ENCODE data around the gene RDH5. TPM values are rescaled to one million over a fixed set of nuclear protein-coding genes. Genes with fewer than 3 reads are reported as not detected.
A peak's percentile ranks its signal among the peaks of the same experiment; 100 is the strongest.

Gene RDH5
- polyA plus RNA-seq, 4 donors, result 18.7 to 39.4 (median 30.1) TPM

DNA sequence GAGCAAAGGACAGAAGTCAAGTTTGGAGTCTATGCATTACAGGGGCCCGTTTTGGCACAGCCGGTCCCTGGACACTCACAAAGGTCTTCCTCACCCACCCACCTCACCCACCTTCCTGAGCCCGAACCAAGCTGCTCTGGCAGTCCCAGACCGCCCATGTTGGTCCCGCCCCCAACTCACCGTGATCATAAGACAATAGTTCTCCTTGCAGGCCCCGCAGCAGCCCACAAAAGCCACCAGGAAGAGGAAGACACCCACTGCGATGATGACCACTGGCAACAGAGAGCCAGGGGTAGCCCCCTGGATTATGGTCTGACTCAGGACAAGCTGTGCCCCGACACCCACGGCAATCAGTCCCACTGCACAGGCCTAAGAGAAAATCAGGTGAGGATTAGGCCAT, 6.8 kb downstream of the RDH5 start:
- no peak for DNase-seq (ENCODE audit: low read depth in 4 of 4, low spot score in 2 of 4)

DNA sequence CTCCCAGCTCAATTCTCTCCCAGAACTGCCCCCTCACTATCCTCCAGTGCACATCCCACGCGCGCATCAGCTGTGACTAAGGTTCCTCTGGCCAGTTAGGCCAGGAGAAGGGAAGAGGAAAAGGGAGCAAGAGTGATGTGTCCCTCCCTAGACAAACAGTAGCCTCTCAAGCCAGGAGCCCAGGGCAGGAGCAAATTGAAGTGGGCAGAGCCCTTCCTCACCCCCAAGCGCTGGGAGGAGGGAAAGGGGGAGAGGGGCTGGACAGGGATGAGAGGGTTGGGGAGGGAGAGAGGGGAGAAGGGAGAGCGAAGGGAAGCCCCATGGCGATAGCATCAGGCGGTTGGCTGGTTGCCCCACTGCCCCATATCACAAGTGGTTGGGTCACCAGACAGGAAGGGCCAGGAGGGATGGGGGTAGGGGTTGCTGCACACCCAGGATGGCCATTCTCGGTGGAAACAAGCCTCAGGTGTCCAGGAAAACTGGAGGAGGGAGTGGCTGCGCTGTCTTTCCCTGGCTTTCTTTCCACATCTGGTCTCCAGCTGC, 7.5 kb downstream of the RDH5 start:
- DNase-seq (ENCODE audit: low read depth in 4 of 4, low spot score in 2 of 4), result no peak

DNA sequence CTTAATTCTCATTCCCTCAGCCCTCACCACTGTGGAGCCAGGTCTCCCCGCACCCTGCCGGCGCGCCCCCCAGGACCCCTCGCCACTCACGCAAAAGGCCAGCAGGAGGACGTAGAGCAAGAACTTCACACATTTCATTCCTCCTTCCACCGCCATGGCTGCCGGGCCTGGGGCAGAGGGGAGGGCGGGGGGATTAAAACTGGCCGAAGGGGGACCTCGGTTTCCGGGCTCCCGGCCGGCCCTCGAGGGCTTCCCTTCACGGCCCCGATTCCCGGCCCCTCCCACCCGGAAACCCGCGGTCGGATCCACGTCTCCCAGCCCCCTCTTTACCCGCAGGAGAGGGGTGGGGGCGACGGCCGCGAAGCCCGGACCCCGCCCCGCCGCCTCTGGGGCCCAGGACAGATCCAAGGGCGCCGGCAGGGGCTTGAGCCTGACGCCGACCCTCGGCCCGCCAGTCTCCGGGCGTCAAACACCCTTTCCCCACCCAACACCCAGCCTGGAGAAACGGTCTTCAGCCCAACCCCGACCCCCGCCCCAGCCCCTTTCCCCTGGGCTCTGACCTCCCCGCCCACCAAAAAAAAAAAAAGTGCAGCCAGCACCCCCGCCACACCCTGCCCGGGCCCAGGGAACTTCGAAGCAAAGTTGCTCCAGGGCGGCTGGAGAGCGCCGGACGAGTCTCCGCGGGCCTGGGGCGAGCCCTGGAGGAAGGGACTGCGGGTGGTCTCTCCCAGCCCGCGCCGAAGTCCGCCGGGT, 8.2 kb downstream of the RDH5 start:
- DNase-seq (ENCODE audit: low read depth in 4 of 4, low spot score in 2 of 4), result no peak

DNA sequence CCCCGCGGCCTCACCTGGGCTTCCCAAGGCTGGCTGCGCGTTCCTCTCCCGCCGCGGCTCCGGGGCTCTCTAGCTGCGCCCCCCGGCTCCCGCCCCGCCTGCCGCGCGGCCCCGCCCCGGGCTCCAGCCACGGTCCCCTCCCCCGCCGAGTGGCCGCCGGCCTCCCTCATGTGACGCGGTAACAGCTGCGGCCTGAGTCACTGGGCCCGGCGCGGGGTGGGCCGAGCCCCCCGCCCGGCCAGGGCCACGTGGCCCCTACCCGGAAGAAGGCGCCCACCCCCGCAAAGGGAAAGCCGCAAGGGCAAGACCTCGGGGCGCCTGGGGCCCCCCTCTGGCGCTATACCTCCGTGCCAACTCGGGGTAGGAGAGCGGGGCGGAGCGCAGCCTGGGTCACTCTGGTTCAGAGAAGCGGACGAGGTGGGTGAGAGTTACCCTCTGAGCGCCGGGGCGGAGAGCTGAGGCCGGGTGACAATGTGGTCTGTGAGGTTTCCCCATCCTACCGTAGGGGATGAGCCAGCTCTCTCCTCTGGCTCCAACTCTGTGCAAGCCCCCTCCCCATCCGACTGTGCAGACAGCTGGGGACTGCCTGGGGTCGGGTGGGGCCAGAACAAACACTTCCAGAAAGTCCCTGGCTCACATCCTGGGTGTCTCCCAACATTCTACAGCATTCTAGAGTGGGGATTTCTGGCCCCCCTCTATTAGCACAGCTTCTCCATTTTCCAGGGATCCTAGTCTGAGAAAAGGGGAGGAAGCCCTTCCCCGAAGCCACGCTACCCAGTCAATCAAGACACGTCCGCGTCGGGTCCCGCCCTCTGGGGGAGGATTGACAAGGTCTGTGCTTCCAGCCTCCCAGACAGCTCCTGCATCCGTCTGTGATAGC, 9.0 kb downstream of the RDH5 start, which contains the start of gene CD63:
Gene CD63, minus strand, starts transcription at position 71 of the 880 bp plus-strand sequence. CDS start 668 bp downstream, outside the sequence.
- DNase-seq (ENCODE audit: low read depth in 4 of 4, low spot score in 2 of 4), result peak in 1 of 4 donors; percentile 84

DNA sequence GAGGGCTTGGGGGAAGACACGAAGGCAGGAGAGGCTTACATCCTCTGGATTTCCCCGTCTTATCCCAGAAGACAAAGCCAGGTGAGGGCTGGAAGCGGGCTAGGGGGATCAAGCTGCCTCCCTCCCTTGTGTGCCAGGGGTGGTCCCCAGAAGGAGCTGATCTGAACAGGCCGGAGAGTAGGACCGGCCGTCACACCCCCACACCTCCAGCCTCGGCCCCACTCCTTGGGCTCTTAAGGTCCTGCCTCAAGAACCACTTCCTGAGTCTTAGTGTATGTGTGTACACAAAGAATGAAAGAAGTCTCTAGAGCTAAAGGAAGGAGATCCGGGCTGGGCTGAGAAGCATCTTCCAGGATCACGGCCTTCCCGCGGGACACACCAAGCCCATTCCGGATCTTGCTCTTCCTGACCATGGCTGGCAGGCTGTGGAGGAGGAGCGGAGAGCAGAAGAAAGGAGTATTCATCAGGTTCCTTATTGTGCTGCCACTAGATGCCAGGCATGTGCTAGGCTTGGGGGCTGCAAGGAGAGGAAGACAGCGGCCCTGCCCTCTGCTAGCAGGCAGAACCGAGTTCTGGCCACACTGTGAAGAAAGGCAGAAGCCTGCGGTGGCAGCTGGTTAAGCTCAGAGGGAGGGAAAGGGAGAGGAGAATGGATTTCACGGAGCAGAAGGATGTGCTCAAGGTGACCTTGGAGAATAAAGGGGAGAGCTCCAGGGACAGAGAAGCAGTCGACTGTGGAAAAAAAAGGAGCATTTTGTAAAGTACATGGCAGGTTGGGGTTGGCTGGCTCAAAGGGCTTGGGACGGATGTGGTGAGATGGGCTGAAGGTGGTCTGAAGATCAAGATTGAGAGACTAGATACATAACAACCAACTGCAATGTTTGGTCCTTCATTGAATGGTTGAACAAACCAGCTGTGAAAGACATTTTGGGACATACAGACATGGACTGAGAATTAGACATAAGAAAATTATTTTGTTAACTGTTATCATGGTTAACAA, 9.9 kb downstream of the RDH5 start:
- DNase-seq (ENCODE audit: low read depth in 4 of 4, low spot score in 2 of 4), result no peak

DNA sequence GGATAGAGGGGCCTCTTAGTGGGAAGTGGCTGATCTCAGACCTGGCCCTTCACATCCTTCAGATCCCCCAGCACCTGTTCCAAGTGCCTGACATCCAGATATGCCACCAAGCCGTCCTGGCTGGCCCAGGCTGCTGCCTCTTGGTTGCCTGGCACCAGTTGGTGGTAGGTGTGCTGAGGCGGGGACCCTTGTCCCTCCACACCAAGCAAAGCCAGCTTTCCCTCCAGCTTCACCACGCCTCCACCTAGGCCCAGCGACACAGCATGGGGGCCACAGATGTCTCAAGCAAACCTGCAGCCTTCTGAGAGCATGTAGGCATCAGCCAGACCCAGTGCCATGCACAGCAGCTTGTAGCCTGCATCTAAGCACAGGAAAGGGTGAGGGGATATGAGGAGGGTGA, 12.1 kb downstream of the RDH5 start:
- no peak for DNase-seq (ENCODE audit: low read depth in 4 of 4, low spot score in 2 of 4)

DNA sequence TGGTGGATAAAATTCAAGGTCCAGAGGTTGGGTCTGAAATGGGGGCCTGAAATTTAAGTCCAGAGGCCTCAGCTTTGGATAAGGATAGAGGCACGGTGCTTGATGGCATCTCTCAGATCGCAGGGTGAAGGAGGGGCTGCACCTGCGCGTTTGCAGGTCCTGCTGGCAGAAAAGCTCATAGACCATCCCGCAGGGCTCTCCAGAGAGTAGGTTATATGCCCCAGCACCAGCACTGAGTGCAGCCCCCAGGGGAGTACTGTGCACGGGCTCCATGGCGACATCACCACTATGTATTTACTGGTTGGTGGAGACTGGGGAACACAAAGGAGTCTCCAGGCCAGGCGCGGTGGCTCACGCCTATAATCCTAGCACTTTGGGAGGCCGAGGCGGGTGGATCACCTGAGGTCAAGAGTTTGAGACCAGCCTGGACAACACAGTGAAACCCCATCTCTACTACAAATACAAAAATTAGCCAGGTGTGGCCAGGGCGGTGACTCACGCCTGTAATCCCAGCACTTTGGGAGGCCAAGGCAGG, 12.9 kb downstream of the RDH5 start:
- no peak for DNase-seq (ENCODE audit: low read depth in 4 of 4, low spot score in 2 of 4)

DNA sequence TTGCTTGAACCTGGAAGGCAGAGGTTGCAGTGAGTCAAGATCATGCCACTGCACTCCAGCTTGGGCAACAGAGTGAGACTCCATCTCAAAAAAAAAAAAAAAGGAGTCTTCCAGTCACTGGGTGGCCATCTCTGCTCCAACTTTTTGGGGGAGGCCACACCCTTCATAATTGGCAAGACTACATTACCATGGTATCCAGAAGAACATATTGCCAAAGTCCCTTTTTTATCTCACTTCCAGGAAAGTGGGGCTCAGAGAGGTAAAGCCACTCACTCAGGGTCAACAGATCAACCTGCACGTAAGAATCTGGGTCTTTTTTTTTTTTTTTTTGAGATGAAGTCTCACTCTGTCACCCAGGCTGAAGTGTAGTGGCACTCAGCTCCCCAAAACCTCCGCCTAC, 13.7 kb downstream of the RDH5 start:
- no peak for DNase-seq (ENCODE audit: low read depth in 4 of 4, low spot score in 2 of 4)

DNA sequence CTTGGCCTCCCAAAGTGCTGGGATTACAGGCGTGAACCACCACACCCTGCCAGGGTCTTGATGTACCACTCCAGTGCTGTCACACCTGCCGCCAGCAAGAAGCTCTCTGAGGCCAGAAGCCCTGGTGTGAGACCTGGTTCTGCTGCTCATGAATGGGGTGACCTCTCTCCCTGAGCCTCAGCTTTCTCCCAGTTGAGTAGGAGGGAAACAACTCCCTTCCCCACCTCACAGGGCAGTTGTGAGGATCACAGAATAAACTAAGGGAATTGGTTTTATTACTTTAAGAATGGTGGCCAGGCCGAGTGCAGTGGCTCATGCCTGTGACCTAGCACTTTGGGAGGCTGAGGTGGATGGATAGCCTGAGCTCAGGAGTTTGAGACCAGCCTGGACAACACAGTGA, 14.4 kb downstream of the RDH5 start:
- DNase-seq (ENCODE audit: low read depth in 4 of 4, low spot score in 2 of 4), result no peak

DNA sequence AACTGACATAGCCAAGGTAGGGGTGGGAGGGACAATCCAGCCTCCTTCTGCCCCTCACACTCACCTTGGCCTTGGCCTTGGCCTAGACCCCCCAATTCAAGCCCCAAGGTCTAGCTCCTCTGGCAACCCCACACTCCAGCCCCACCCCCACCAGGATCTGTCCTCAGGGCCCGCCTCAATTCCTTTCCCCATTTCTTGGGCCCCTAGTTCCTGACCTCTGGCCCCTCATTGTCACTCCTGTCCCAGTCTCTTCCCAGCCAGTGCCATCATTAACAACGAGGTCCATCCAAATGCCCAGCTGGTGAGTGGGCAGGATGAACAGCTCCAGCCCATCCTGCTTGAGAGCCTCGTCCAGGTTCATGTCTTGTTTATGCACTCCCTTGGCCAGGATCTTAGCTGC, 15.9 kb downstream of the RDH5 start:
- no peak for DNase-seq (ENCODE audit: low read depth in 4 of 4, low spot score in 2 of 4)

DNA sequence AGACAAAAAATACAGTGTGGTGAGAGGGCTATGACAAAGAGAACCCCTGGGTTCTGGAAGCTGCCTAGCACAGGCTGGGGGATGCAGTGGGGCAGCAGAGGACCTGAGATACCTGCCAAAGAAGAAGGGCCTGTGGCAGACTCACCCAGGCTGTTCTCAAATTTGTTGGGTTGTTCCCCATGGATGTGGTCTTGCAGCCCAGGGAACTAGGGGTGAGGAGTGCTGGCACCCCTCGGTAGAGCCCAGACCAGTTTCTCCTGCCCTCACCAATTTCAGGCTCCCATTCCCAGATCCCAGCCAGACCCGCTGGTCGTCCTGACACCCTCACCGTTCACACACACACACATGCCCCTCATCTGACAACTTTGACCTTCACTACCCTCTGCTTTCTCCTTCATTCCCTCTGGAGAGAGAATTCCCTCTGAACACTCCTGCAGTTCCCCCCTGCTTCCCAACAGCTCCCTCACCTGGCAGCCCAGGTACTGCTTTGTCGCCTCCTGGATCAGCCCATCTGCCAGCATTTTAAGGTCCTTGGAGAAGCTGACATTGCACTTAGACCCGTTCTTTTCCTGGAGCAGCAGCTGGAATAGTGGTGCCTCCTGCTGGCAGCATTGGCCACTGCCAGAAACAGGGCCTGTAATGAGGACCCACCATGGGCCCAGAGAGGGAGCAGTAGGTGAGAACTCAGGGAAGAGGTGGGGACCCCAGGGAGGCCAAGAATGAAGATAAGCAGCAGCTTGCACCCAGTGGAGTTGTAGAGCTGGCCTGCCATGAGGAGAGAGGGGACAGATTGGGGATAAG, 16.8 kb downstream of the RDH5 start:
- DNase-seq (ENCODE audit: low read depth in 4 of 4, low spot score in 2 of 4), result no peak

DNA sequence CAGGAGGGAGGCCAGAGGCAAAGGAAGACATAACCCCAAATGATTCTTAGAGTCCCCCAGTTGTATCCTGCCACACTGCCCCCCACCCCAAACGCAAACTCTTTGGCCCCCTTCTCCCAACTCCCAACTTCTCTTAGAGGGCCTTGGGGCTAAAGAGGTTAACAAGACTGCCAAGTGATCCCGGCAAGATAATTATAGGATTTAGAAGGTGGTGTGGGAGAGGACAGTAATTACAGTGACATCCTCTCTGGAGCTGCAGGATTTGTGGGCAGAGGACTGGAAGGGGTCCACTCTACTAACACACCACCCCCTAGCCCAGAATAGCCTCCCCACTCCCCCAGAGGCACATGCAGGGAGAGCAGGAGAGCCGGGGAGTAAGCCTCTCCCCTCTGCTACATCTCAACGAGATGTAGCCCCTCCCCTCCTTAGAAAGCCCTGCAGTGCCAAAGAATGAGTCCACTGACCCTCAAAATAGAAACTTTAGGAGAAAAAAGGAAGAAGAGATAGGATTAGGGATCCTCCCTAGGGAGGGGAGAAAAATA, 17.5 kb downstream of the RDH5 start:
- DNase-seq (ENCODE audit: low read depth in 4 of 4, low spot score in 2 of 4), result no peak

DNA sequence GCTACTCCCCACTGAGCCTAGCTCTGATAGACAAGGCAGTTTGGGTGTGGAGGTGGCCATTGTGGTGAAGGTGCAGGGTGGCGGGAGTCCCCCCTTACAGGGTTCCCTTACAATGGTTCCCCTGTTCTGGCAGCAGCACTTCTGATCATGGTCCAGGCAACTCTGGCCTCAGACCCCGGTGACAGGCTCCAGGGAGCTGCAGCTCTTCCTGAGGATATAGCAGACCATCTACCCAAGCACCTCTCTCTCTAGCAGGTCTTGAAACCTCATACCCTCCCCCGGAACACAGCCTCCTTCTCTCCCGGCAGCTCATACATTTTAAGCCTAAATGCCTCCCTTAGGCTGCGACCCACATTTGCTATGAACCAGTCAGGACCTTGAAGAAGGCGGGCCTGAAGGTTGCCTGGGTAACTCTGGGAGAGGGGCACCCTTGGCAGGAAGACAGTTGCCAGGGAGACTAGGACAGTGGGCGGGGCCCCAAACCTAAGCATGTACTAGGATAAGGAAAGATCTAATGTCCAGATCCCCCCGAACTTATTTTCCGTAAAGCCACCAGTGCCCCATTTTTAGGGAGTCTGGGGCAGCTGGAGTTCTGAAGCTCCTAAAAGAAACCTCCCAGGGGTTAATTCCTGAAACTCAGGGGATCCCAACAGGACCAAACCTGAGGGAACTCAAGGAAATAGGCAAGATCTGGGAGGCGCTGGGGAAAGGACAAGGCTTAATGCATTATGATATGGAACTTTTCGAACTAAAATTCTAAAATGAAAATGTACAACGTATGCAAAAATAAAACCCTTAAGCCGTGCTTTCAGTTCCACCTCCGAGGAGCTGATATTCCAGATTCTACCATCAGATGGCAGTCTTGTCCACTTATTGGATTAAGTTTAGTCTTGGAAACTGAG, 18.2 kb downstream of the RDH5 start:
- peak in 2 of 4 donors; percentile 93 to 94 for DNase-seq (ENCODE audit: low read depth in 4 of 4, low spot score in 2 of 4)

DNA sequence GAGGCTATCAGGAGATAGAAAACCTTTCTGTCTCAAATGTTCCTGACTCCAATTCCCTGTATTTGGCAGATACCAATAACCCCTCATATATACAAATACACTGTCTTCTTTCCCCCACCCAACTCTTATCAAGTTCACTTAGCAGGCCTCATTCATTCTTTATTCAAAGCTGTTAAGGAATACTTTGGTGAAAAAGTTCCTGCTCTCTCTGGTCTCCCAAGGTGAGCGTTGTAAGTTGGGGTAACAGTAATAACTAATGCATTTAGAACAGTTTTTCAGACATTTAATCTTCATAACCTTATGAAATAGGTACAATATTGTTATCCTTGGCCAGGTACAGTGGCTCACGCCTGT, 18.8 kb downstream of the RDH5 start:
- no peak for DNase-seq (ENCODE audit: low read depth in 4 of 4, low spot score in 2 of 4)

DNA sequence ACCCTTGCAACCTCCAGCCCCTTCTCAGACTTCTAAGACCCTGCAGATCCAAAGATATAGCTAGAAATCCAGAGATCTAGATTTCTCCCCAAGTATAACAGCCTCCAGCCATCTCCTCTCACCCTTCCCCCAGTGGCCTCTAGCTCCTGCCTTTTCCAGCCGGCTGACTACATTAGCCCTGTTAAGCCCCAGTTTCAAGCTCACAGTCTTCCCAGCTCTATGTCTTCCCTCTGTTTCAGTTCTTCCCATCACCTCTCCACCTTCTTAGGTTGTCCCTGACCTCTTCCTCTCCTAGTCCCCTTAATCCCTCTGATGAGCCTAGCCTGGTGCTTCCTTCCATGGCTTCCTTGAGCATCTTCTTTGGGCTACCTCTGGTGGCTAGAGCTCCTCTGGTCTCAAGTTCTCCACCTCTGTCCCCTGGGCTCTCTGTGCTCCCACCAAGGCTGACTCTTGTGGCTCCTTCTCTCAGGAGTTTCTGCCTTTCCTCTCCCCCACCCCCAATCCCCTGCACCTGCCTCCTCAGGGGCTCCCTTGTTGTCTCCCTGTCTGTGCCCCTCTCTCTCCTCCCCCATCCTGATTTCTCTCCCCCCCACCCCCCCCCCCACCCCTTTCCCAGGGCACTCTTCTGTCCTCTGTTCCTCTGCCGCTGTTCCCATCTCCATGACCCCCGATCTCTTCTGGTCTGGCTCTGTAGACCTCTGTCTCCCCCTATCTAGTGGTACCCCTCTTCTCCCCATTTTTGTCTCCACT, 21.9 kb downstream of the RDH5 start:
- DNase-seq (ENCODE audit: low read depth in 4 of 4, low spot score in 2 of 4), result no peak

DNA sequence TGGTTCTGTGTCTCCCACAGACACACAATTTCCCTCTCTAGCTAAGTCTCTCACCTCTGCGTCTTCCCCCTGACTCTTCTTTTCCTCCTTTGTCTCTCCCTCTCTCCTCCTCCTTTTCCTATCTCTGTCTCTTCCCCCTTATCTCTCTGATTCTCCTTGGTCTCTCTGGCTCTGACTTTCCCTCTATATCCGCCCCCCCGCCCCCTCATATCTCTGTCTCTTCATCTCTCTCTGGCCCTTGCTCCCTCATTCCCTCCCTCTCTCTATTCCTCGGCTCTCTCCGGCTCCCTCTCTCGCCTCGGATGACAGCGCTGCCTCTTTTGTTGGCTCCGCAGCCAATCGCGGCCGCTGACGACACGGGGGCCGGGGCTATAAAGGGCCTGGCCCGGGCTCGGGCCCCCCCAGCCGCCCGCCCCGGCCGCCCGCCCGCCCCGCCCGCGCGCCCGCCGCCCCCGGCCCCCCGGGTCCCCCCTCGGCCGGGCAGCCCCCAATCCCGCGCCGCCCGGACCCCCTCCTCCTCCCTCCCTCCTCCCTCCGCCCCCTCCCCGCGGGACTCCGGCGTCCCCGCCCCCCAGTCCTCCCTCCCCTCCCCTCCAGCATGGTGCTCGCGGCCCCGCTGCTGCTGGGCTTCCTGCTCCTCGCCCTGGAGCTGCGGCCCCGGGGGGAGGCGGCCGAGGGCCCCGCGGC, 22.7 kb downstream of the RDH5 start, which contains the start of gene GDF11:
Gene GDF11, plus strand, starts transcription at position 404 of the 687 bp plus-strand sequence. Its CDS starts 195 bp downstream, at position 599.
- DNase-seq (ENCODE audit: low read depth in 4 of 4, low spot score in 2 of 4), result no peak

All from left renal cortex interstitium (tissue), 4 donors.